Nephron (organoid): ENCODE results near the gene ACSS1.
A peak's percentile ranks its signal among the peaks of the same experiment; 100 is the strongest.

ENCODE experiments used
- H3K27ac Mint-ChIP-seq, 3 experiments: 2 replicates each; pipeline ENCODE4 v1.8.0; 2020; ENCODE audit warnings: mixed read lengths in 3 of 3, mild to moderate bottlenecking in 2 of 3, moderate library complexity in 1 of 3
- H3K27me3 Mint-ChIP-seq: 2 replicates; pipeline ENCODE4 v1.8.0; 2021; ENCODE audit warnings: low read depth, mild to moderate bottlenecking, moderate library complexity, mixed read lengths
- H3K36me3 Mint-ChIP-seq: 2 replicates; pipeline ENCODE4 v1.8.0; 2020; ENCODE audit warnings: low read depth, mixed read lengths
- H3K4me1 Mint-ChIP-seq: 2 replicates; pipeline ENCODE4 v1.8.0; 2020; ENCODE audit warnings: mixed read lengths
- H3K4me3 Mint-ChIP-seq, 3 experiments: 2 replicates each; pipeline ENCODE4 v1.8.0; 2020; ENCODE audit warnings: mild to moderate bottlenecking in 3 of 3, mixed read lengths in 3 of 3, moderate library complexity in 2 of 3
- H3K9me3 Mint-ChIP-seq: 2 replicates; pipeline ENCODE4 v1.8.0; 2020; ENCODE audit warnings: mixed read lengths
- TF ChIP-seq, protein P1 (sequence below), 3 experiments: fragments of 200-600 bp; sonication (generic); IDR thresholded peaks; one replicate each; pipeline ENCODE4 v1.5.0; 2021; ENCODE audit warnings: antibody characterized with exemption in 3 of 3; ENCODE audit not compliant: unreplicated experiment in 3 of 3

Gene ACSS1

GRCh38 chr20:24987873-24988835 lies 69.8 kb downstream of the ACSS1 start:
- H3K4me3 Mint-ChIP-seq: peak overlapping the region in 1 of 3 experiments; percentile 6
- peaks cover 18% of the 10 kb centered on the region for H3K4me1 Mint-ChIP-seq
- H3K36me3 Mint-ChIP-seq: peaks cover 10% of the 10 kb centered on the region
- H3K27ac Mint-ChIP-seq: no peak overlapping the region
- no peaks in the 10 kb centered on the region for H3K9me3 Mint-ChIP-seq
- TF ChIP-seq, protein P1, sequence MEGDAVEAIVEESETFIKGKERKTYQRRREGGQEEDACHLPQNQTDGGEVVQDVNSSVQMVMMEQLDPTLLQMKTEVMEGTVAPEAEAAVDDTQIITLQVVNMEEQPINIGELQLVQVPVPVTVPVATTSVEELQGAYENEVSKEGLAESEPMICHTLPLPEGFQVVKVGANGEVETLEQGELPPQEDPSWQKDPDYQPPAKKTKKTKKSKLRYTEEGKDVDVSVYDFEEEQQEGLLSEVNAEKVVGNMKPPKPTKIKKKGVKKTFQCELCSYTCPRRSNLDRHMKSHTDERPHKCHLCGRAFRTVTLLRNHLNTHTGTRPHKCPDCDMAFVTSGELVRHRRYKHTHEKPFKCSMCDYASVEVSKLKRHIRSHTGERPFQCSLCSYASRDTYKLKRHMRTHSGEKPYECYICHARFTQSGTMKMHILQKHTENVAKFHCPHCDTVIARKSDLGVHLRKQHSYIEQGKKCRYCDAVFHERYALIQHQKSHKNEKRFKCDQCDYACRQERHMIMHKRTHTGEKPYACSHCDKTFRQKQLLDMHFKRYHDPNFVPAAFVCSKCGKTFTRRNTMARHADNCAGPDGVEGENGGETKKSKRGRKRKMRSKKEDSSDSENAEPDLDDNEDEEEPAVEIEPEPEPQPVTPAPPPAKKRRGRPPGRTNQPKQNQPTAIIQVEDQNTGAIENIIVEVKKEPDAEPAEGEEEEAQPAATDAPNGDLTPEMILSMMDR (IDR thresholded peaks at IDR 0.05; ENCODE audit: unreplicated experiment in 3 of 3): no peak
- H3K27me3 Mint-ChIP-seq: no peaks in the 10 kb centered on the region

- H3K27me3 Mint-ChIP-seq: no peaks in the 10 kb centered on the region
These were observed 70.7 kb downstream of the ACSS1 start for GRCh38 chr20:24987244-24987643.

DNA sequence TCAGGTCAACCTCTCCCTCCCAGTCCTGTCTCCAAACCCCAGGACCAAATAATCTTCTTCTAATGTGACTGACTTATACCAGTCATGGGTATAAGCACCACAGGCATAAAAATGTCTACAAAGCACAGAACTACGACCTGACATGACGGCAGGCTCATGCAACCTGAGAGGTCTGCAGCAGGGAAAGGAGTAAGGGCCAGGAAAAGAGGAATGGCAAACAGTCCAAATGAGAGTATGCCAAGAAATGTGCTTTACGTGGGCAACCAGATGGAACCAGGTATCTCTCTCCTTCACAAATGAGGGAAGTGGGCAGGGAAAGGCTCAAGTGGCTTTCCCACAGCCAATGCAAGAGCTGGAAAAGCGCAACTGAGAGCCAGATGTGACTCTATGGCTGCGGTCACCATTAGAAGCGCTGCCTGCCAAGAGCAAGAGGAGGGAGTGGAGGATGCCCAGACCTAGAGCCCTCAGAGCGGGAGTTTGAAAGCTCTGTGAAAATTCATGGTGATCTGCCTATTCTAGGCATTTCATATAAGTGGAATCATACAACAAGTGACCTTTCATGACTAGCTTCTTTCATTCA lies 71.4 kb downstream of the ACSS1 start:
- Mint-ChIP-seq H3K4me1 (peaks cover 13% of the 10 kb centered on the region), H3K27me3 (no peaks in the 10 kb centered on the region), H3K4me3 (peak overlapping the region in 1 of 3 experiments; percentile 15), H3K36me3 (peaks cover 24% of the 10 kb centered on the region), H3K9me3 (peaks cover 4% of the 10 kb centered on the region), H3K27ac (no peak overlapping the region)
- TF ChIP-seq, protein P1 (IDR thresholded peaks at IDR 0.05; ENCODE audit: unreplicated experiment in 3 of 3): no peak

More at GRCh38 chr20:24987244-24987643, 70.7 kb downstream of the ACSS1 start:
- TF ChIP-seq, protein P1 (IDR thresholded peaks at IDR 0.05; ENCODE audit: unreplicated experiment in 3 of 3): no peak
- peaks cover 3% of the 10 kb centered on the region for H3K9me3 Mint-ChIP-seq
- H3K4me3 Mint-ChIP-seq: no peak overlapping the region
- no peak overlapping the region for H3K27ac Mint-ChIP-seq
- H3K4me1 Mint-ChIP-seq: peaks cover 18% of the 10 kb centered on the region
- peaks cover 19% of the 10 kb centered on the region for H3K36me3 Mint-ChIP-seq

GRCh38 chr20:24985802-24986201 lies 72.1 kb downstream of the ACSS1 start:
- Mint-ChIP-seq H3K4me1 (peaks cover 6% of the 10 kb centered on the region), H3K27ac (no peak overlapping the region), H3K4me3 (no peak overlapping the region), H3K27me3 (no peaks in the 10 kb centered on the region), H3K9me3 (peaks cover 6% of the 10 kb centered on the region), H3K36me3 (peaks cover 31% of the 10 kb centered on the region)
- TF ChIP-seq, protein P1 (IDR thresholded peaks at IDR 0.05; ENCODE audit: unreplicated experiment in 3 of 3): no peak

DNA sequence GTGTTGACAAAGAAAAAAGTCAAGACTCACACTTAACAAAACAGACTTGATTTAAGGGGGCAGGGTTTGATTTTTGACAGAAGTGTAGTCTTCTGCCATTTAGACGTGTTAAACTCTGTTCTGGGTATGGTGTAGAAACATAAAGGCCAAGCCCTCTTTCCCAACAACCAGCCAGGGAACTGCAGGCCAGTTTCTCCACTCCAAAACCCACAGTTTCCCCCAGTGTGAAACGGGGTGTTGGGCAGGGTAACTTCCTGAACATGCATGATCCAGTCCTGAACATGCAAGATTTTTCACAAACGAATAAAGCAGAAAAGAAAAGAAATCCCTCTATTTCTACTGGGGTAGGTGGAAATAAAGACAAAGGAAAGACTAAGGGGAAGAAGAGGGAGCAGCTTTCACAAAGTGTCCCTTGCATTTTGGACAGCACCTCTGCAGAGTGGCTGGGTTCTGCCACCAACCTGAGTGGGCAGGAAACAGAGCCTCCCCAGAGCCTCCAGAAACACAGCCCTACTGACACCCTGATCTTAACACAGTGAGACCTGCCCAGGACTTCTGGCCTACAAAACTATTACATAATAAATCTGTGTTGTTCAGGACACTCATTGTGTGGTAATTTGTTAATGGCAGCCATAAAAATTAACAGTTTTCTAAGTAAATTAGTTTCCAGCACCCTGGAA lies 72.8 kb downstream of the ACSS1 start:
- Mint-ChIP-seq H3K4me3 (no peak overlapping the region), H3K27ac (no peak overlapping the region), H3K4me1 (no peaks in the 10 kb centered on the region), H3K36me3 (peaks cover 38% of the 10 kb centered on the region), H3K27me3 (no peaks in the 10 kb centered on the region), H3K9me3 (peaks cover 8% of the 10 kb centered on the region)
- TF ChIP-seq, protein P1 (IDR thresholded peaks at IDR 0.05; ENCODE audit: unreplicated experiment in 3 of 3): no peak
